NCI-H774 (cell line): Measurements from ENCODE around the gene MALAT1.
"Not testable (repeated sequence)": the region's sequence is repeated elsewhere in the genome, so short reads cannot be mapped to it uniquely, and the experiment has no call there.

Experiments
- DNase-seq: peaks from one replicate; lab custom pipeline; 2025; lab: John Stamatoyannopoulos, UW

Gene MALAT1

DNA sequence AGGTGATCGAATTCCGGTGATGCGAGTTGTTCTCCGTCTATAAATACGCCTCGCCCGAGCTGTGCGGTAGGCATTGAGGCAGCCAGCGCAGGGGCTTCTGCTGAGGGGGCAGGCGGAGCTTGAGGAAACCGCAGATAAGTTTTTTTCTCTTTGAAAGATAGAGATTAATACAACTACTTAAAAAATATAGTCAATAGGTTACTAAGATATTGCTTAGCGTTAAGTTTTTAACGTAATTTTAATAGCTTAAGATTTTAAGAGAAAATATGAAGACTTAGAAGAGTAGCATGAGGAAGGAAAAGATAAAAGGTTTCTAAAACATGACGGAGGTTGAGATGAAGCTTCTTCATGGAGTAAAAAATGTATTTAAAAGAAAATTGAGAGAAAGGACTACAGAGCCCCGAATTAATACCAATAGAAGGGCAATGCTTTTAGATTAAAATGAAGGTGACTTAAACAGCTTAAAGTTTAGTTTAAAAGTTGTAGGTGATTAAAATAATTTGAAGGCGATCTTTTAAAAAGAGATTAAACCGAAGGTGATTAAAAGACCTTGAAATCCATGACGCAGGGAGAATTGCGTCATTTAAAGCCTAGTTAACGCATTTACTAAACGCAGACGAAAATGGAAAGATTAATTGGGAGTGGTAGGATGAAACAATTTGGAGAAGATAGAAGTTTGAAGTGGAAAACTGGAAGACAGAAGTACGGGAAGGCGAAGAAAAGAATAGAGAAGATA is at the start of gene MALAT1:
TSS of gene MALAT1 (plus strand) at position 69 of the 736 bp plus-strand sequence.
- peak; percentile 96 for DNase-seq

DNA sequence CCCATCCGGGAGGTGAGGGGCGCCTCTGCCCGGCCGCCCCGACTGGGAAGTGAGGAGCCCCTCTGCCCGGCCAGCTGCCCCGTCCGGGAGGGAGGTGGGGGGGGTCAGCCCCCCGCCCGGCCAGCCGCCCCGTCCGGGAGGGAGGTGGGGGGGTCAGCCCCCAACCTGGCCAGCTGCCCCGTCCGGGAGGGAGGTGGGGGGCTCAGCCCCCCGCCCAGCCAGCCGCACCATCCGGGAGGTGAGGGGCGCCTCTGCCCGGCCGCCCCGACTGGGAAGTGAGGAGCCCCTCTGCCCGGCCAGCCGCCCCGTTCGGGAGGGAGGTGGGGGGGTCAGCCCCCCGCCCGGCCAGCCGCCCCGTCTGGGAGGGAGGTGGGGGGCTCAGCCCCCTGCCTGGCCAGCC is 47.5 kb upstream of the MALAT1 start:
- not testable (repeated sequence) for DNase-seq

DNA sequence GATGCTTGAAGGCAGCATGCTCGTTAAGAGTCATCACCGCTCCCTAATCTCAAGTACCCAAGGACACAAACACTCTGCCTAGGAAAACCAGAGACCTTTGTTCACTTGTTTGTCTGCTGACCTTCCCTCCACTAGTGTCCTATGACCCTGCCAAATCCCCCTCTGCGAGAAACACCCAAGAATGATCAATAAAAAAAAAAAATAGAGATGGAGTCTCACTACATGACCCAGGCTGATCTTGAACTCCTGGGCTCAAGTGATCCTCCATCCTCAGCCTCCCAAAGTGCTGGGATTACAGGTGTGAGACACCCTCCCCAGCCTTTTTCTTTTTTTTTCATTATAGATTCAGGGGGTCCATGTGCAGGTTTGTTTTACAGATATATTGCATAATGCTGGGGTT is 46.6 kb upstream of the MALAT1 start:
- DNase-seq: not testable (repeated sequence)

DNA sequence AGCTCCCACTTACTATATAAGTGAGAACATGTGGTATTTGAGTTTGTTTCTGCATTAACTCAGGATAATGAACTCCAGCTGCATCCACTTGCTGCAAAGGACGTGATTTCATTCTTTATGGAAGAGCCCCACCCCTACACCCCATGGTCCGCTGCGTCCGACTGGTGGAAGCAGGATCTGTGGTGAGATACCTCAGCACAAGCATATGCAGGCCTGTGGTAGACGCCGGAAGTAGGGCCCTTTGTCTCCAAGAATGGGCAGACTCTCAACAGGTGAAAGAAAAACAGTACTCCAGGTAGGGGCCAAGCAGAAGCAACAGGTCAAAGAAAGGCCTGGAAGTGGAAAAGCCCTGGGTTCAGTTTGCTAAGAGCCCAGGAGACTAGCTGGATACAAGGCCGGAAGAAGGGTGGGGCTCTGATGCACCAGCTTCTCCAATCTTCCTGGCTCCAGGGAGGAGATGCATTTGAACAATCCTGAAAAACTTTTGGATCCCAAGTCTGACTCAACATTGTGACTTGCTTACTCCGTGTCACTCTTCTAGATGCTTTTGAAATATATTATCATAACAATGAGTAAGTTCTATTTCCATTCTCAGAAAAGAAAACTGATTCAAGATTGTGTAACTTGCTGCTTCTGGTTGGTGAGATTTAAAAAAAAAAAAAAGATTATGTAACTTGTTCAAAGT is 45.9 kb upstream of the MALAT1 start:
- peak; percentile 44 for DNase-seq

DNA sequence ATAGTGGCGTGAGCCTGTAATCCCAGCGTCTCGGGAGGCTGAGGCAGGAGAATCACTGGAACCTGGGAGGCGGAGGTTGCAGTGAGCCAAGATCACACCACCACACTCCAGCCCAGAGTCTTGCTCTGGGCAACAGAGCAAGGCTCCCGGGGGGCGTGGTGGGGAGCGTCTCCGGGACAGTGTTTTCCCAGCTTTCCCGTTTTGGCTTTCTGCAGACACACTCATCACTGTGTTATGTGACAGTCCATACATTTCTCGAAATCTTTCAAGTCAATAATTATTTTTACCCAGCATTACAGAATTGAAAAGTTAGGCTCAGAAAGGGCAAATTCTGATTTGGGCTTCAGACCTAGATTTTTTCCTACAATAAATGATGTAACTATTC is 44.5 kb upstream of the MALAT1 start:
- no peak for DNase-seq

DNA sequence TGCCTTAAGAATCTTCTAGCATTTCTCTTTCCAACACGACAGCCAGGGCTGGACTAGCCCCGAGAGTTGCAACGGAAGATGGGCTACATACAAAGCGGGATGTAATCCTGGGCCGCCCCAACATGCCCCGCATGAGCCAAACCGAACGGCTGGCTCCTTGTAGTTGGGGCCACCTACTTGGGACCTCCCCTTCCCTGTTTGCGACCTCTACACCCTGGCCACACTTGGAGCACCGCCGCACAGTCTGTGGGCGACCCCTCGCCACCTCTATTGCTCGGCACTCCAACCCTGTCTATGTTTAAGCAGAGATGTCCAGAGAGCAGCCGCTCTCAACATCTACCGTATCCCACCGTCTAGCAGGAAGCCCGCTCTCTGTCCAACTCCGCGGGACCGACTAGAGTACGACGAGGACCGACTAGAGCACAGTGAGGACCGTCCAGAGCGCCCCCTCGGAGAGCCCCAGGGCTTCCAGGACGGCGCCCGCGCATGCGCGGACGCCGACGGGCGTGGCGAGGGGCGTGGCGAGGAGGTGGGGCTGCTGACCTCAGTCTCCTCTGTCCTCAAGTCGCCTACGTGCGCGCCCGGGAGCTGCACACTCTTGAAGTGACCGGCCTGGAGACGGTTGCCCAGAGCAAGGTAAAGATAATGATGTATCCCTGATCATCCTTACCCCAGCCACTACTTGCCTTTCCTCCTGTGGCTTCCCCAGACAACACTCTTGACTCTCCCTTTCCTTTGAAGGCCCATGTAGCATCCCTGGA is 44.0 kb upstream of the MALAT1 start:
- DNase-seq: peak; percentile 83

DNA sequence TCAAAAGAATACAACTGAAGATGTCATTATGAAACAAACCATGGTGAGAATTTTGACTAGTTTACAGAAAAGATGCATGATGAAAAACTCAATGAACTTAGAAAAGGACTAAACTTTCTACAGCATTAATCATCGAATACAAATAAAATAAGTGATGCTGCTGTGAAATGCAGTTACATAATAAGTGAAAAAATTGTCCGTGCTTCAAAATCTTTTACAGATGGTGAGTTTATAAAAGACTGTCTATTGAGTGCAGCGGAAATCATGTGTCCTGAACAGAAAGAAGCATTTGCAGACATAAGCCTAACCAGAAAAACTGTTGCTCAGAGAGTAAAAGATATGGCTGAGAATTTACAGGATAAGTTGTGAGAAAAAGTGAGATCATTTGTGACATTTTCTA is 42.4 kb upstream of the MALAT1 start:
- no peak for DNase-seq

DNA sequence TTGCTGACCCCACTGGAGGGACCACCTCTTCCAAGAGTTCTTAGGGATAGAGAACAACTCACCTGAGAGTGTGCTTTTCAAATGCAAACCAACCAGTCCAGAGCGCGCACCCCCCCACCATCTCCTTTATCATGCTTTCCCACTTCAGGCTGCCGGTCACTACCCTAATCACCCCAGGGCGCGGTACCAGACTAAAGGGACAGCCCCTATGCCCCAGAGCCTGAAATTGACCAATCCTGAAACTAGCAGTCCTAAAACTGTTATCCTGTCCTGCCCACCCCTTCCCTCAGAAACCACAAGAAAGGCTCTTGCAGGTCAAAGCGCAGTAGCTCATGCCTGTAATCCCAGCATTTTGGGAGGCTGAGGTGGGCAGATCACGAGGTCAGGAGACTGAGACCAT is 39.3 kb upstream of the MALAT1 start:
- DNase-seq: no peak

DNA sequence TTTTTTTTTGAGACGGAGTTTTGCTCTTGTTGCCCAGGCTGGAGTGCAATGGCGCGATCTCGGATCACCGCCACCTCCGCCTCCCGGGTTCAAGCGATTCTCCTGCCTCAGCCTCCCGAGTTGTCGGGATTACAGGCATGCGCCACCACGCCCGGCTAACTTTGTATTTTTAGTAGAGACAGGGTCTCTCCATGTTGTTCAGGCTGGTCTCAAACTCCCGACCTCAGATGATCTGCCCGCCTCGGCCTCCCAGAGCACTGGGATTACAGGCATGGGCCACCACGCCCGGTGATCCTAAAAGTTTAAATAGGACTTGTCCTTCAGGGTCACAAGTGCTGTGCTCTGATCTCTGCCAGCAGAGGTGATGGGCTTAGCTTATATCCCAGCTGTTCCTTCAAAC is 33.4 kb upstream of the MALAT1 start:
- not testable (repeated sequence) for DNase-seq

DNA sequence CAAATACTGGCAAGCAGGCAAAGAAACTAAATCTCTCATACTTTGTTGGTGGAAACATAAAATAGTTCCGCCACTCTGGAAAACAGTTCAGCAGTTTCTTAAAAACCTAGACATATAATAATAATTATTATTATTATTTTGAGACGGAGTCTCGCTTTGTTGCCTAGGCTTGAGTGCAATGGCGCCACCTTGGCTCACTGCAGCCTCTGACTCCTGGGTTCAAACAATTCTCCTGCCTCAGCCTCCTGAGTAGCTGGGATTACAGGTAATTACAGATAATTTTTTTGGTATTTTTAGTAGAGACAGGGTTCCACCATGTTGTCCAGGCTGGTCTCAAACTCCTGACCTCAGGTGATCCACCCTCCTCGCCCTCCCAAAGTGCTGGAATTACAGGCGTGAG is 31.5 kb upstream of the MALAT1 start:
- not testable (repeated sequence) for DNase-seq

DNA sequence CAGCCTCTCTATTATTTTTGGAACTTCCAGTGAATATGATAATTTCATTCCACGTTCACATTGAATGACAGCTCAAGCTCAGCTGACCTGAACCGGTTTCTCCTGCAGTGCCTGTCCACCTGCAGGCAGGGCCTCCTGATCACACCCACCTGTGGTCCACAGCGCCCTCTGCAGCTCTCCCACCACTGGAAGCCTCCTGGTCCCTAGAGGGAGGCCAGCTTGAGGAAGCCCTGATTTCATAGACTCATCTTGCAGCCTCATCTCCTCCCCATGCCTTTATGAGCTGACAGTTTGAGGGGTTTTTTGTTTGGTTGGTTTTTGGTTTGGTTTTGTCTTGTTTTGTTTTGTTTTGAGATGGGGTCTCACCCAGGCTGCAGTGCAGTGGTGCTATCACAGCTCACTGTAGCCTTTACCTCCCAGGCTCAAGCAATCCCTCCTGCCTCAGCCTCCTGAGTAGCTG is 29.9 kb upstream of the MALAT1 start:
- peak; percentile 87 for DNase-seq

DNA sequence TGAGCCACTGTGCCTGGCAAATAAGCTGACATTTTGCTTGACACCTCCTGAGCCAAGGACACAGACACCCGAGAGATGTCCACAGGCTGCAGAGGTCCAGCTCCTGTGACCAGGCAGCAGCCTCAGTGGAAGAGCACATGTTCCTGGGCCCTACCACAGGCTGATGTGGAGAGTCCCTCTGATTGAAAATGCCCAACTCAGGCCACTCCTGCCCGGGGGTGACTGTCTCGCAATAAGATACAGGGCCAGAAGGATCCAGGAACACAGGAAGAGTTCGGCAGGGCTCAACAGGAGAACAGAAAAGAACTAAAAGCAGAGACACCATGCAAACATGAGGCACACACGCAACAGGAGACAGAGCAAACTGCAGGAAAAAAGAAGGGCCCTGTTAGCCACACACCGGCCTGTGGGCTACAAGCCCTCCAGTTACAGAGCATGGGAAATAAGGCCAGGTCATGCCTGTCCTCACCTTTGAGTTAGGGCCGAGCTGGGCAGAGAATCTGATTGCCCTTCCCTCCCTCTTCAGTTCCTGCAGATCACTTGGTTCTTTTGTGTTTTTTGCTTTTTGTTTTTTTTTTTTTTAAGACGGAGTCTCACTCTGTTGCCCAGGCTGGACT is 28.3 kb upstream of the MALAT1 start:
- DNase-seq: no peak

DNA sequence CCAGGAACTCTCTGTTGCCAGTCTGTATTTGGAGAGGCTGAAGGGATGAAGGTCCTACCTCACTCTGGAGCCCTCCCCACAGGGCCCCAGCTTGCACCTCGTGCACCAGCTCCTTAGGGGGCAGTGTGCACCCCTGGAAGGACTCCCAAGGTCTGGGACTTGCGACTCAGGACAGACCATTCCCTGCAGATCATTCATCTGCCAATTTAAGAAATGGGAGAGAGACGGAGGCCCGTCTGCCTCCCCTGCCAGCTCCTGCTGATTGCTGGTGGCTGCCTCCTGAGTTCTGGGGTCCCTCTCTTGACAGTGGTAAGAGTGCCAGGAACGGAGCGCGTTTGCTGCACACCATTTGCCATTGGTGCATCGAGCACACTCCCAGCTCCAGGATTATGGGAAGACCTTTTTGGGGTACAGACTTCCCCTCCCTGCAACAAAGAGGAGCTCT is 27.4 kb upstream of the MALAT1 start:
- DNase-seq: peak; percentile 24

DNA sequence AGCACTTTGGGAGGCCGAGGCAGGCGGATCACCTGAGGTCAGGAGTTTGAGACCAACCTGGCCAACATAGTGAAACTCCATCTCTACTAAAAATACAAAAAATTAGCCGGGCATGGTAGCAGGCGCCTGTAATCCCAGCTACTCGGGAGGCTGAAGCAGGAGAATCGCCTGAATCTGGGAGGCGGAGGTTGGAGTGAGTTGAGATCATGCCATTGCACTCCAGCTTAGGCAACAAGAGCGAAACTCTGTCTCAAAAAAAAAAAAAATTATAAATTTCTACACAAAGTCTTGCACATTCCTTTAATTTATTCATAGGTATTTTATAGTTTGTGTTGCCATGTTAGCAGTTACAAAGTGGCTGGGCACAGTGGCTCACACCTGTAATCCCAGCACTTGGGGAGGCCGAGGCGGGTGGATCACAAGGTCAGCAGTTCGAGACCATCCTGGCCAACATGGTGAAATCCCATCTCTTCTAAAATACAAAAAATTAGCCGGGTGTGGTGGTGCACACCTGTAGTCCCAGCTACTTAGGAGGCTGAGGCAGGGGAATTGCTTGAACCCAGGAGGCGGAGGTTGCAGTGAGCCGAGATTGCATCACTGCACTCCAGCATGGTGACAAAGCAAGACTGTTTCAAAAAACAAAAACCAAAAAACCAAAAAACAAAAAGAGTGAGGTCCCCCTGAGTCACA is 26.1 kb upstream of the MALAT1 start:
- not testable (repeated sequence) for DNase-seq

DNA sequence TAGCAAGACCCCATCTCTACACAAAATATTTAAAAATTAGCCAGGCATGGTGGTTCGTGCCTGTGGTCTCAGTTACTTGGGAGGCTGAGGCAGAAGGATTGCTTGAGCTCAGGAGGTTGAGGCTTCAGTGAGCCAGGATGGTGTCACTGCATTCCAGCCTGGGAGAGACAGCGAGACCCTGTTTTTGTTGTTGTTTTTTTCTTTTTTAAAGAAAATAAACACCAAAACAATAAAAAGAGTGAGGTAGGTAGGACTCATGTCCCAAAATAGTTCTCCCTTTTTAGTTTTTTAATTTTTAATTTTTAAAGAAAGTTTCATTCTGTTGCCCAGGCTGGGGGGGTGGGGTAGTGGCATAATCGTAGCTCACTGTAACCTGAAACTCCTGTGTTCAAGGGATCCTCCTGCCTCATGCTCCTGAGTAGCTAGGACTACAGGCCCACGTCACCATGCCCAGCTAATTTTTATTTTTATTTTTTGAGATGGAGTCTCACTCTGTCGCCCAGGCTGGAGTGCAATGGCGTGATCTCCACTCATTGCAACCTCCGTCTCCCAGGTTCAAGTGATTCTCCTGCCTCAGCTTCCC is 25.5 kb upstream of the MALAT1 start:
- DNase-seq: no peak

DNA sequence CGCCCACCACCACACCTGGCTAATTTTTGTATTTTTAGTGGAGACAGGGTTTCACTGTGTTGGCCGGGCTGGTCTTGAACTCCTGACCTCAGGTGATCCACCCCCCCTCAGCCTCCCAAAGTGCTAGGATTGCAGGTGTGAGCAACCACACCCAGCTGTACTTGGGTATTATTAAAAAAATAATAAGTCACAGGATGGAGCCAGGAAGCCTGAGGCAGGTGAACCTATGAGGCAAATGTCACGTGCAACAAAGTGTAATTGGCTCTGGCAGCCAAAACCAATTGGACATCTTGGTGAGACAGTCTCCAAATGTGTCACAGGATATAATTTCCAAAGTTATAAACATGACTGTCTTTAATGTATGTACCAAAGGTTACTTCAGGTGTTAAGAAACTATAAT is 24.0 kb upstream of the MALAT1 start:
- peak; percentile 26 for DNase-seq

DNA sequence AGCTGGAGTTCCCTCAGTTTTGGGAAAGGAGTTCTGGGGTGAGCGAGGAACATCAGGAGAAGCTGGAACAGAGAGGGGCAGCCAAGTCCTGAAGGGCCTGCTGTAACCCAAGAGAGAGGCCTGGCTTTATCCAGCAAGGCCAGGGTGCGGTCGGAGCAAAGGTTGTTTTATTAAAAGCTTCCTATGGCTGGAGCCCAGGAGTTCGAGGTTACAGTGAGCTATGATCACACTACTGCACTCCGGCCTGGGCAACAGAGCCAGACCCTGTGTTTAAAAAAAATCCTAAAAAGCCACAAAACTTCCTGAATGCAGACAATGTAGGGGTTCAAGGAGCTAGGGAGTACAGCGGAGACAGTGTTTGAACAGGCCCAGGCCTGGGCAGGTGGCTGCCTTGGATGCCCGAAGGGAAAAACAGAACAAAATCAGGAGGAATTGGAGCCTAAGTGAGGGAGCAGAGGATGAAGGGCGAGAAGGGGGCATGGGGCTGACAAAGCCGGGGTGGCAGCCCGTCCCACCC is 22.2 kb upstream of the MALAT1 start:
- DNase-seq: no peak

DNA sequence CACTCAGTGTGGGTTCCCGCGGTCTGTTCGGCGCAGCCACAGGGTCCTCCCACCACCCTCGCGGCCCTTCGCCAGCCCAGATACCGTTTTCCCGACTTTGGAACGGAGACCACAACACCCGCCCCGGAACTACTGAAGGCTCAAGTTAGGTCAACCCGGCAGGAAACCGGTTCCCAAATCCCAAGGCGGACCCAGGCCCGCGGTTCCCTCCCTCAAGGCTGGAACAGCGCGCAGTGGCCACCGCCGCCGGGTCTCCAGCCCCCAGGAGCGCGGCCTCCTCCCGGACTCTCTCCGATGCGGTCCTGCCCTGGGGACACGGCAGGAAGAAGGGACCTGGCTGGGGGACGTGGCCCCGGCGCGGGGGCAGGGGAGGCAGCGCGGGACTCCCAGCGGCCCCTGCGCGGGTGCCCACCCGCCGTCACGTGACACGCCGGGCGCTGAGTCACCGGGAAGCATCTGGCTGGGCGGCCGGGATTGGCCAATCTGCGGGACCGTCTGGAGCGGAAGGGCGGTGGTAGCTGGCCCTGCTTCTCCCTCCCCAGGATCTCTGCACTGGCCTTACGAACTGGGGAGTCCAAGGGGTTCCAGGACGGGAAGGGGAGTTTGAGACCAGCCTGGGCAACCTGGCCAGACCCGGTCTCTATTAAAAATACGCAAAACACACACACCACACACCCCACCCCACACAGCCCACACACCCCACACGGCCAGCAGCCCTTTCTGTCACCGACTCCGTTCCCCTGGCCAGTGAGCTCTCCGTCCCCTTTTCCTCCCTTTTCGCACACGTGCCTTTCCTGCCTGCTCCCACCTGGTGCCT is 21.5 kb upstream of the MALAT1 start:
- DNase-seq: peak; percentile 97

DNA sequence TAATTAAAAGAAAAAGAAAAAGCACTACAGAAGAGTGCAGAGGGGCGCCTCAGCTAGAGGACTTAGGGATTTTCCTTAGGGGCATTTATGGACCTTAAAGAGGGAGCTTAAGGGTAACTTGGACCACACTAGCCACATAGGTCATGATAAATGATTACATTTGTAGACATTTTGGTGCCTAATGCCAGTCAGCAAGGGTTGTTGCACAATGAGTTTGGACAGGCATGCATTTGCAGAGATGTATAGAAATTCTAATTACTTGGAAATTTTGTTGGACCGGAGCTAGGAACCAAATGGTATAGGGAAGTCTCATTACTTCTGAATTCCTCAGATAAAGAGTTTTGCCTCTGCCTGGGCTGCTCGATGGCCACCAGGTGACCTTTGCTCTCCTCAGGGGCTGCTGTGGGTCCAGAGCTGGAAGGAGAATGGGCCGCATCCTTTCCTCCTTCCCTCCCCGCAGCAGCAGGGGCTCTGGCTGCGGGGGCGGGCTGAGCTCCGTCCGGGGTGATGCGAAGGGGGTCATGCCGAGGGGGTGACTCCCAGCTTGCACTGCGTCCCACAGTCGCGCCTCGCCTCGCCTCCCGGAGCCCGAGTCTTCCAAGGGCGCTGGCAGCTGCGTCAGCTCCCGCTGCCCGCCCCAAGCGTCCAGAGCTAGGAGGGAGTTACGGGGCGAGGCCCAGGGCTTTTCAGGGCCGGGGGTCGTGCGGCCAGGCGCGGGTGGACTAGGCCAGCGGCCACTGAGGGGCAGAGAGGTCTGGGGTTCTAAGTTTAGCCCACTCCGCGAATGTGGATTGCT is 20.3 kb upstream of the MALAT1 start:
- peak; percentile 22 for DNase-seq
